SK-N-MC (cell line): ENCODE results near the gene NBEA.

Experiments
- EZH2 ChIP-seq: fragments of 200-600 bp; sonication (generic); IDR thresholded peaks from one replicate; pipeline ENCODE4 v1.6.1; 2017; ENCODE audit warnings: antibody characterized with exemption
- POLR2AphosphoS5 ChIP-seq: IDR thresholded peaks from 2 replicates; pipeline ENCODE4 v1.6.1; 2012; ENCODE audit warnings: mild to moderate bottlenecking, low read depth, low read length, borderline replicate concordance

GRCh38 chr13:35210261-35210660 lies 268.2 kb downstream of the NBEA start:
- TF ChIP-seq EZH2, result no peak
- TF ChIP-seq POLR2AphosphoS5, result no peak
